ENCODE results near the gene NAALADL2. TPM values are rescaled to one million over a fixed set of nuclear protein-coding genes. Genes with fewer than 3 reads are reported as not detected.

NAALADL2 gene
- total RNA-seq, 1 experiment from 2014 or later = 2.7 TPM

GRCh38 chr3:175186511-175186910 is 327.4 kb downstream of the NAALADL2 start:
- ATAC-seq (no peak), DNase-seq (ENCODE audit: low read depth, low spot score) (no peak)
- Histone ChIP-seq H3K36me3 (ENCODE audit: control insufficient read depth, insufficient read depth, low read length) (no peaks in the 10 kb centered on the region), H3K27ac (ENCODE audit: low read length) (no peak overlapping the region), H3K4me1 (ENCODE audit: control insufficient read depth, insufficient read depth, low read length) (no peaks in the 10 kb centered on the region), H3K27me3 (ENCODE audit: control insufficient read depth, insufficient read depth, low read length) (no peaks in the 10 kb centered on the region), H3K9me3 (ENCODE audit: control insufficient read depth, insufficient read depth, low read depth, low read length) (no peaks in the 10 kb centered on the region), H3K4me3 (ENCODE audit: low read depth in 2 of 2, low read length in 2 of 2) (no peak overlapping the region)
- ChIA-PET CTCF (no interaction called here), POLR2A (no interaction called here)
- TF ChIP-seq, protein P1, sequence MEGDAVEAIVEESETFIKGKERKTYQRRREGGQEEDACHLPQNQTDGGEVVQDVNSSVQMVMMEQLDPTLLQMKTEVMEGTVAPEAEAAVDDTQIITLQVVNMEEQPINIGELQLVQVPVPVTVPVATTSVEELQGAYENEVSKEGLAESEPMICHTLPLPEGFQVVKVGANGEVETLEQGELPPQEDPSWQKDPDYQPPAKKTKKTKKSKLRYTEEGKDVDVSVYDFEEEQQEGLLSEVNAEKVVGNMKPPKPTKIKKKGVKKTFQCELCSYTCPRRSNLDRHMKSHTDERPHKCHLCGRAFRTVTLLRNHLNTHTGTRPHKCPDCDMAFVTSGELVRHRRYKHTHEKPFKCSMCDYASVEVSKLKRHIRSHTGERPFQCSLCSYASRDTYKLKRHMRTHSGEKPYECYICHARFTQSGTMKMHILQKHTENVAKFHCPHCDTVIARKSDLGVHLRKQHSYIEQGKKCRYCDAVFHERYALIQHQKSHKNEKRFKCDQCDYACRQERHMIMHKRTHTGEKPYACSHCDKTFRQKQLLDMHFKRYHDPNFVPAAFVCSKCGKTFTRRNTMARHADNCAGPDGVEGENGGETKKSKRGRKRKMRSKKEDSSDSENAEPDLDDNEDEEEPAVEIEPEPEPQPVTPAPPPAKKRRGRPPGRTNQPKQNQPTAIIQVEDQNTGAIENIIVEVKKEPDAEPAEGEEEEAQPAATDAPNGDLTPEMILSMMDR (IDR thresholded peaks at IDR 0.05) = no peak
- TF ChIP-seq TCF7L2 (IDR thresholded peaks at IDR 0.05; ENCODE audit: low read depth, low read length) (no peak), POLR2AphosphoS5 (IDR thresholded peaks at IDR 0.05; ENCODE audit: low read depth, low read length) (no peak), REST (IDR thresholded peaks at IDR 0.05; ENCODE audit: insufficient read depth in 1 of 2, low read depth in 2 of 2, low read length in 1 of 2) (no peak), SIN3A (IDR thresholded peaks at IDR 0.05; ENCODE audit: borderline replicate concordance, insufficient read depth, low read depth, low read length) (no peak)
- in situ Hi-C loops (cut with HindIII; ENCODE audit: low pct_unique_long_range_greater_than_20kb, low sequenced_read_pairs) = no loop called here
- BruUV-seq (replicated peaks) = no TSS peak
- intact Hi-C loops (cut with micrococcal nuclease; ENCODE audit: unreplicated experiment) = no loop called here

GRCh38 chr3:175187586-175187985 is 328.5 kb downstream of the NAALADL2 start:
- Histone ChIP-seq H3K4me3 (ENCODE audit: low read depth in 2 of 2, low read length in 2 of 2) (no peak overlapping the region), H3K9me3 (ENCODE audit: control insufficient read depth, insufficient read depth, low read depth, low read length) (no peaks in the 10 kb centered on the region), H3K27me3 (ENCODE audit: control insufficient read depth, insufficient read depth, low read length) (no peaks in the 10 kb centered on the region), H3K36me3 (ENCODE audit: control insufficient read depth, insufficient read depth, low read length) (no peaks in the 10 kb centered on the region), H3K4me1 (ENCODE audit: control insufficient read depth, insufficient read depth, low read length) (no peaks in the 10 kb centered on the region), H3K27ac (ENCODE audit: low read length) (no peak overlapping the region)
- no TSS peak for BruUV-seq (replicated peaks)
- intact Hi-C loops (cut with micrococcal nuclease; ENCODE audit: unreplicated experiment) (no loop called here), in situ Hi-C loops (cut with HindIII; ENCODE audit: low pct_unique_long_range_greater_than_20kb, low sequenced_read_pairs) (no loop called here)
- no peak for DNase-seq (ENCODE audit: low read depth, low spot score)
- CTCF ChIA-PET = no interaction called here
- TF ChIP-seq, protein P1 (IDR thresholded peaks at IDR 0.05) = no peak
- no peak for TF ChIP-seq SIN3A (IDR thresholded peaks at IDR 0.05; ENCODE audit: borderline replicate concordance, insufficient read depth, low read depth, low read length)
- POLR2A ChIA-PET = no interaction called here
- no peak for ATAC-seq

GRCh38 chr3:175192536-175192935 is 333.4 kb downstream of the NAALADL2 start:
- BruUV-seq (replicated peaks) = no TSS peak
- in situ Hi-C loops (cut with HindIII; ENCODE audit: low pct_unique_long_range_greater_than_20kb, low sequenced_read_pairs) = no loop called here
- Histone ChIP-seq H3K36me3 (ENCODE audit: control insufficient read depth, insufficient read depth, low read length) (no peaks in the 10 kb centered on the region), H3K9me3 (ENCODE audit: control insufficient read depth, insufficient read depth, low read depth, low read length) (no peaks in the 10 kb centered on the region), H3K4me3 (ENCODE audit: low read depth in 2 of 2, low read length in 2 of 2) (no peak overlapping the region), H3K27ac (ENCODE audit: low read length) (no peak overlapping the region), H3K4me1 (ENCODE audit: control insufficient read depth, insufficient read depth, low read length) (no peaks in the 10 kb centered on the region), H3K27me3 (ENCODE audit: control insufficient read depth, insufficient read depth, low read length) (no peaks in the 10 kb centered on the region)
- CTCF ChIA-PET = no interaction called here
- TF ChIP-seq SIN3A (IDR thresholded peaks at IDR 0.05; ENCODE audit: borderline replicate concordance, insufficient read depth, low read depth, low read length) (no peak), TCF7L2 (IDR thresholded peaks at IDR 0.05; ENCODE audit: low read depth, low read length) (no peak), REST (IDR thresholded peaks at IDR 0.05; ENCODE audit: insufficient read depth in 1 of 2, low read depth in 2 of 2, low read length in 1 of 2) (no peak), POLR2AphosphoS5 (IDR thresholded peaks at IDR 0.05; ENCODE audit: low read depth, low read length) (no peak)
- TF ChIP-seq, protein P1 (IDR thresholded peaks at IDR 0.05) = no peak
- intact Hi-C loops (cut with micrococcal nuclease; ENCODE audit: unreplicated experiment) = no loop called here
- ATAC-seq (no peak), DNase-seq (ENCODE audit: low read depth, low spot score) (no peak)
- POLR2A ChIA-PET = no interaction called here
